IMR-90 (cell line): ENCODE results near the gene ZNF728. TPM values are rescaled to one million over a fixed set of nuclear protein-coding genes. Genes with fewer than 3 reads are reported as not detected.

Experiments used
- ATAC-seq: fragments of 200-7000 bp; cut with Tn5 transposase; 2 replicates; pipeline ENCODE4 v1.9.1; 2020; ENCODE audit warnings: low read depth, mild to moderate bottlenecking, moderate library complexity
- BruUV-seq: library from RNA; stranded (reverse); fragments of 400-500 nt; replicated peaks from 2 replicates; lab custom pipeline; 2021; lab: Mats Ljungman, UMichigan
- CTCF ChIA-PET: fragments of 300-600 bp; formaldehyde crosslinking; extraction: SDS; loops from one replicate; lab custom pipeline; 2021; ENCODE audit warnings: antibody characterized with exemption; lab: Yijun Ruan, JAX
- POLR2A ChIA-PET: fragments of 300-600 bp; sonication (Branson Sonifier 250); formaldehyde crosslinking; loops from one replicate; lab custom pipeline; 2022; ENCODE audit warnings: antibody characterized with exemption; ENCODE audit not compliant: unreplicated experiment; lab: Charles Lee
- DNase-seq: peaks from one replicate; pipeline ENCODE4 v3.0.0; 2013
- H2AFZ ChIP-seq: replicated peaks from 2 replicates; pipeline ENCODE3; 2013; ENCODE audit warnings: low read length, mild to moderate bottlenecking; ENCODE audit not compliant: poor library complexity
- H2AK5ac ChIP-seq: 2 replicates; pipeline ENCODE4 v1.6.1; 2013; ENCODE audit warnings: low read depth, low read length, inconsistent platforms
- H2AK9ac ChIP-seq: replicated peaks from 2 replicates; pipeline ENCODE3; 2013; ENCODE audit warnings: mild to moderate bottlenecking, low read depth, low read length, moderate library complexity; ENCODE audit not compliant: poor library complexity
- H2BK120ac ChIP-seq: 2 replicates; pipeline ENCODE4 v1.6.1; 2013; ENCODE audit warnings: low read depth, low read length, inconsistent platforms
- H2BK15ac ChIP-seq: 3 replicates; pipeline ENCODE4 v1.6.1; 2013; ENCODE audit warnings: low read depth, low read length, inconsistent platforms
- H2BK20ac ChIP-seq: 2 replicates; pipeline ENCODE4 v1.6.1; 2013; ENCODE audit warnings: low read depth, mild to moderate bottlenecking, inconsistent platforms, low read length, moderate library complexity
- H2BK5ac ChIP-seq: 2 replicates; pipeline ENCODE4 v1.6.1; 2013; ENCODE audit warnings: mild to moderate bottlenecking, low read depth, low read length, inconsistent platforms; ENCODE audit not compliant: poor library complexity, severe bottlenecking
- H3K14ac ChIP-seq: replicated peaks from 2 replicates; pipeline ENCODE4 v1.6.1; 2013; ENCODE audit warnings: low read depth, low read length, inconsistent platforms
- H3K18ac ChIP-seq: 2 replicates; pipeline ENCODE4 v1.6.1; 2013; ENCODE audit warnings: low read depth, low read length, control low read depth
- H3K23ac ChIP-seq: 2 replicates; pipeline ENCODE4 v1.6.1; 2013; ENCODE audit warnings: low read depth, low read length, inconsistent platforms
- H3K27ac ChIP-seq: 2 replicates; pipeline ENCODE4 v1.5.1; 2013; ENCODE audit warnings: mild to moderate bottlenecking, control low read depth, low read length; ENCODE audit not compliant: insufficient read depth
- H3K27me3 ChIP-seq: 2 replicates; pipeline ENCODE4 v1.6.1; 2013; ENCODE audit warnings: low read length; ENCODE audit not compliant: control insufficient read depth, insufficient read depth
- H3K36me3 ChIP-seq: 2 replicates; pipeline ENCODE4 v1.6.1; 2013; ENCODE audit warnings: low read length, mixed read lengths; ENCODE audit not compliant: control insufficient read depth, insufficient read depth
- H3K4ac ChIP-seq: 2 replicates; pipeline ENCODE4 v1.6.1; 2013; ENCODE audit warnings: low read depth, low read length, inconsistent platforms
- H3K4me1 ChIP-seq: 2 replicates; pipeline ENCODE4 v1.6.1; 2013; ENCODE audit warnings: low read length, mixed read lengths; ENCODE audit not compliant: control insufficient read depth, insufficient read depth
- H3K4me2 ChIP-seq: 2 replicates; pipeline ENCODE4 v1.6.1; 2013; ENCODE audit warnings: low read depth, mild to moderate bottlenecking, control low read depth, low read length, moderate library complexity
- H3K4me3 ChIP-seq: 2 replicates; pipeline ENCODE4 v1.5.1; 2013; ENCODE audit warnings: low read depth, mild to moderate bottlenecking, control low read depth, low read length, moderate library complexity; ENCODE audit not compliant: insufficient read depth
- H3K56ac ChIP-seq: 2 replicates; pipeline ENCODE4 v1.6.1; 2013; ENCODE audit warnings: low read length, inconsistent platforms; ENCODE audit not compliant: insufficient read depth; ENCODE audit errors: extremely low read depth
- H3K79me1 ChIP-seq, 2 experiments: 2 replicates each; pipeline ENCODE4 v1.6.1; 2013; ENCODE audit warnings: low read length in 2 of 2, inconsistent platforms in 1 of 2, low read depth in 1 of 2
- H3K9ac ChIP-seq: 2 replicates; pipeline ENCODE4 v1.6.1; 2013; ENCODE audit warnings: low read depth, low read length, control low read depth
- H3K9me1 ChIP-seq: 2 replicates; pipeline ENCODE4 v1.6.1; 2013; ENCODE audit warnings: low read length, inconsistent platforms; ENCODE audit not compliant: insufficient read depth
- H3K9me3 ChIP-seq: 2 replicates; pipeline ENCODE4 v1.6.1; 2013; ENCODE audit warnings: low read length; ENCODE audit not compliant: control insufficient read depth, insufficient read depth
- H4K20me1 ChIP-seq: 2 replicates; pipeline ENCODE4 v1.6.1; 2013; ENCODE audit warnings: low read length, inconsistent platforms; ENCODE audit not compliant: insufficient read depth
- H4K5ac ChIP-seq: 2 replicates; pipeline ENCODE4 v1.6.1; 2013; ENCODE audit warnings: mild to moderate bottlenecking, low read depth, low read length, control low read depth
- H4K8ac ChIP-seq, 2 experiments: 2 replicates each; pipeline ENCODE4 v1.6.1; 2013; ENCODE audit warnings: low read depth in 2 of 2, low read length in 2 of 2, control low read depth in 1 of 2, inconsistent platforms in 1 of 2
- H4K91ac ChIP-seq: 2 replicates; pipeline ENCODE4 v1.6.1; 2013; ENCODE audit warnings: low read depth, low read length, inconsistent platforms; ENCODE audit not compliant: insufficient read depth
- CEBPB ChIP-seq: IDR thresholded peaks from 2 replicates; pipeline ENCODE4 v1.6.1; 2012; ENCODE audit warnings: low read depth, low read length, improper control_type of control experiment
- CTCF ChIP-seq: conservative IDR thresholded peaks from 2 replicates; pipeline ENCODE4 v1.5.1; 2012; ENCODE audit warnings: mild to moderate bottlenecking, low read depth, low read length, improper control_type of control experiment
- ELK1 ChIP-seq: fragments of 150-350 bp; IDR thresholded peaks from 2 replicates; pipeline ENCODE4 v1.6.1; 2016; ENCODE audit warnings: low read depth, mild to moderate bottlenecking, low read length, moderate library complexity, borderline replicate concordance
- MAZ ChIP-seq: IDR thresholded peaks from 2 replicates; pipeline ENCODE4 v1.6.1; 2012; ENCODE audit warnings: low read depth, mild to moderate bottlenecking, low read length, improper control_type of control experiment, moderate library complexity, borderline replicate concordance
- NFE2L2 ChIP-seq: fragments of 150-350 bp; IDR thresholded peaks from 2 replicates; pipeline ENCODE4 v1.6.1; 2016; ENCODE audit warnings: low read depth, mild to moderate bottlenecking, low read length
- RAD21 ChIP-seq: IDR thresholded peaks from 2 replicates; pipeline ENCODE4 v1.6.1; 2012; ENCODE audit warnings: low read length, improper control_type of control experiment
- SMC3 ChIP-seq: fragments of 150-350 bp; IDR thresholded peaks from 2 replicates; pipeline ENCODE4 v1.6.1; 2016; ENCODE audit warnings: low read depth, mild to moderate bottlenecking, antibody characterized with exemption, low read length, moderate library complexity
- WGBS, 2 experiments: methylation state at CpG; one replicate each; pipeline versions ENCODE4 v1.1.5 to v1.1.7; 2013; ENCODE audit warnings: missing lambda C conversion rate in 2 of 2; ENCODE audit not compliant: insufficient read length in 1 of 2; ENCODE audit errors: extremely low coverage in 2 of 2; 5-methylcytosine and 5-hydroxymethylcytosine counted together
- dilution Hi-C: fragments of 300-500 bp; cut with HindIII; formaldehyde crosslinking; loops from one replicate; pipeline ENCODE4 v1.14.3; 2018; ENCODE audit warnings: low sequenced_read_pairs; ENCODE audit not compliant: unreplicated experiment
- in situ Hi-C: fragments of 300-500 bp; cut with MboI; formaldehyde crosslinking; loops from 3 replicates; pipeline ENCODE4 v1.14.3; 2019; ENCODE audit warnings: low sequenced_read_pairs, inconsistent platforms, mixed read lengths
- intact Hi-C: fragments of 100-400 bp; cut with micrococcal nuclease; formaldehyde crosslinking; loops from 2 replicates; pipeline ENCODE4 v1.10.0; 2022
- polyA plus RNA-seq, 3 experiments: library from polyadenylated mRNA; depleted of rRNA; stranded (reverse); fragments of >200 nt; gene quantifications; 2 replicates each; pipeline ENCODE4 v1.2.3, GENCODE V29; 2012; ENCODE audit warnings: low replicate concordance in 1 of 3
- total RNA-seq: library from RNA; depleted of rRNA; stranded (reverse); fragments of >200 nt; gene quantifications from 2 replicates; pipeline ENCODE4 v1.2.3, GENCODE V29; 2012

ZNF728 gene
- total and polyA plus RNA-seq, 2 of the 4 experiments (the other 2 are of a cell fraction): not detected

GRCh38 chr19:23049256-23049655, 46.3 kb upstream of the ZNF728 start:
- peaks cover 38% of the 10 kb centered on the region for H3K9me3 ChIP-seq
- DNase-seq: no peak
- H2AFZ ChIP-seq: no peak overlapping the region
- H2BK5ac ChIP-seq: no peak overlapping the region
- no peaks in the 10 kb centered on the region for H3K36me3 ChIP-seq
- BruUV-seq: no TSS peak
- no peak overlapping the region for H2BK20ac ChIP-seq
- ChIA-PET CTCF (no interaction called here), POLR2A (no interaction called here)
- no peak overlapping the region for H4K5ac ChIP-seq
- dilution Hi-C loops: no loop called here
- H3K56ac ChIP-seq: no peak overlapping the region
- H3K27ac ChIP-seq: no peak overlapping the region
- no peak for TF ChIP-seq SMC3
- no peak for TF ChIP-seq CTCF
- no peak for TF ChIP-seq ELK1
- no peak for TF ChIP-seq RAD21
- TF ChIP-seq MAZ: no peak
- TF ChIP-seq CEBPB: no peak
- TF ChIP-seq NFE2L2: no peak
- no peak overlapping the region for H3K4ac ChIP-seq
- no peak overlapping the region for H3K4me2 ChIP-seq
- H3K79me1 ChIP-seq: no peaks in the 10 kb centered on the region
- no peak overlapping the region for H4K8ac ChIP-seq
- H4K20me1 ChIP-seq: no peaks in the 10 kb centered on the region
- no peak overlapping the region for H2AK9ac ChIP-seq
- no peak overlapping the region for H3K18ac ChIP-seq
- no peak overlapping the region for H2AK5ac ChIP-seq
- no peak overlapping the region for H3K14ac ChIP-seq
- H3K9ac ChIP-seq: no peak overlapping the region
- in situ Hi-C loops: no loop called here
- H3K27me3 ChIP-seq: no peaks in the 10 kb centered on the region
- no peak overlapping the region for H2BK15ac ChIP-seq
- ATAC-seq: no peak
- H4K91ac ChIP-seq: no peak overlapping the region
- no peaks in the 10 kb centered on the region for H3K4me1 ChIP-seq
- H3K23ac ChIP-seq: no peak overlapping the region
- intact Hi-C loops: no loop called here
- no CpG with 5 or more reads among the region's 4 CpGs for WGBS, 2 experiments
- no peak overlapping the region for H3K4me3 ChIP-seq
- no peak overlapping the region for H2BK120ac ChIP-seq
- H3K9me1 ChIP-seq: no peaks in the 10 kb centered on the region
